ENCODE results near the gene TTLL8.

DNA sequence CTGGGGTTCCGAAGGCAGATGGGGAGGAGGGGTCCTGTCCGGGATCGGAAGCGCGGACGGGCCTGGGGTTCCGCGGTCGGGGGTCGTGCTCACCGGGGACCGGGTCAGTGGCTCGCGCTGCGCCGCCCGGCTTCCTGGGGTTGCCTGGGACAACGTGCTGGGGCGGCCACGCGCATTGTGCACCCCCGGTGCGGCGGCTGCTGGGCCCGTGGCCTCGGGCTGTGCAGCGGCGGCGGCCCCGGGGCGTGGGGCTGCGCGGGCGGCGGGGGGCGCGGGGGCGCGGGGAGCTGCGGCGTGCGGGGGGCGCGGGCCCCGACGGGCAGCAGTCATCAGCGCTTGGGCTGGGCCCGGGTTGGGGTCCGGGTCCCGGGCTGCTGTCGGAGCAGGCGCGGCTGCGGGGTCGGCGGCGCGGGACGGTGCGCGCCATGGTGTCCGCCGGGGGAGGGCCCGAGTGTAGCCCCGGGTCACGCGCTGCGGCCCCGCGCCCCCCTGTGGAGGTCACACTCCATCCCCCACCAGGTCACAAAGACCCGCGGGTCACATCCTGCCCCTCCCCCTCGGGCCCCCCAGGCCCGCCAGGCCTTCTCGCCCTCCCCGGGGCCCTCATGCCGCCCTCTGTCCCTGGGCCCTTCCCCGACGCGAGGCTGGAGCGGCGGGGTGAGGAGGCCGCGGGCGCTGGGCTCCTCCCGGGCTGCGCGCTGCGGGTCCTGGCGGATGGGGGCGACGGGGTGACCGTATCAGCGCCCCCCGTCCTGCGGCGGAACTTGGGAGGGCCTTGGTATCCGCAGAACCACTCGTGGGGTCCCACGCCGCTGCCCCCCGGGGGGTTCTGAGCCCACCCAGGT lies at the start of gene TTLL8:
- TF ChIP-seq, protein P1, sequence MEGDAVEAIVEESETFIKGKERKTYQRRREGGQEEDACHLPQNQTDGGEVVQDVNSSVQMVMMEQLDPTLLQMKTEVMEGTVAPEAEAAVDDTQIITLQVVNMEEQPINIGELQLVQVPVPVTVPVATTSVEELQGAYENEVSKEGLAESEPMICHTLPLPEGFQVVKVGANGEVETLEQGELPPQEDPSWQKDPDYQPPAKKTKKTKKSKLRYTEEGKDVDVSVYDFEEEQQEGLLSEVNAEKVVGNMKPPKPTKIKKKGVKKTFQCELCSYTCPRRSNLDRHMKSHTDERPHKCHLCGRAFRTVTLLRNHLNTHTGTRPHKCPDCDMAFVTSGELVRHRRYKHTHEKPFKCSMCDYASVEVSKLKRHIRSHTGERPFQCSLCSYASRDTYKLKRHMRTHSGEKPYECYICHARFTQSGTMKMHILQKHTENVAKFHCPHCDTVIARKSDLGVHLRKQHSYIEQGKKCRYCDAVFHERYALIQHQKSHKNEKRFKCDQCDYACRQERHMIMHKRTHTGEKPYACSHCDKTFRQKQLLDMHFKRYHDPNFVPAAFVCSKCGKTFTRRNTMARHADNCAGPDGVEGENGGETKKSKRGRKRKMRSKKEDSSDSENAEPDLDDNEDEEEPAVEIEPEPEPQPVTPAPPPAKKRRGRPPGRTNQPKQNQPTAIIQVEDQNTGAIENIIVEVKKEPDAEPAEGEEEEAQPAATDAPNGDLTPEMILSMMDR (IDR thresholded peaks at IDR 0.05) = no peak
- TF ChIP-seq SIN3A (IDR thresholded peaks at IDR 0.05; ENCODE audit: borderline replicate concordance, insufficient read depth, low read depth, low read length) = no peak
- TF ChIP-seq TCF7L2 (IDR thresholded peaks at IDR 0.05; ENCODE audit: low read depth, low read length) = no peak
- TF ChIP-seq, protein P2, sequence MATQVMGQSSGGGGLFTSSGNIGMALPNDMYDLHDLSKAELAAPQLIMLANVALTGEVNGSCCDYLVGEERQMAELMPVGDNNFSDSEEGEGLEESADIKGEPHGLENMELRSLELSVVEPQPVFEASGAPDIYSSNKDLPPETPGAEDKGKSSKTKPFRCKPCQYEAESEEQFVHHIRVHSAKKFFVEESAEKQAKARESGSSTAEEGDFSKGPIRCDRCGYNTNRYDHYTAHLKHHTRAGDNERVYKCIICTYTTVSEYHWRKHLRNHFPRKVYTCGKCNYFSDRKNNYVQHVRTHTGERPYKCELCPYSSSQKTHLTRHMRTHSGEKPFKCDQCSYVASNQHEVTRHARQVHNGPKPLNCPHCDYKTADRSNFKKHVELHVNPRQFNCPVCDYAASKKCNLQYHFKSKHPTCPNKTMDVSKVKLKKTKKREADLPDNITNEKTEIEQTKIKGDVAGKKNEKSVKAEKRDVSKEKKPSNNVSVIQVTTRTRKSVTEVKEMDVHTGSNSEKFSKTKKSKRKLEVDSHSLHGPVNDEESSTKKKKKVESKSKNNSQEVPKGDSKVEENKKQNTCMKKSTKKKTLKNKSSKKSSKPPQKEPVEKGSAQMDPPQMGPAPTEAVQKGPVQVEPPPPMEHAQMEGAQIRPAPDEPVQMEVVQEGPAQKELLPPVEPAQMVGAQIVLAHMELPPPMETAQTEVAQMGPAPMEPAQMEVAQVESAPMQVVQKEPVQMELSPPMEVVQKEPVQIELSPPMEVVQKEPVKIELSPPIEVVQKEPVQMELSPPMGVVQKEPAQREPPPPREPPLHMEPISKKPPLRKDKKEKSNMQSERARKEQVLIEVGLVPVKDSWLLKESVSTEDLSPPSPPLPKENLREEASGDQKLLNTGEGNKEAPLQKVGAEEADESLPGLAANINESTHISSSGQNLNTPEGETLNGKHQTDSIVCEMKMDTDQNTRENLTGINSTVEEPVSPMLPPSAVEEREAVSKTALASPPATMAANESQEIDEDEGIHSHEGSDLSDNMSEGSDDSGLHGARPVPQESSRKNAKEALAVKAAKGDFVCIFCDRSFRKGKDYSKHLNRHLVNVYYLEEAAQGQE (IDR thresholded peaks at IDR 0.05; ENCODE audit: insufficient read depth in 1 of 2, low read depth in 2 of 2, low read length in 1 of 2) = no peak
- TF ChIP-seq POLR2AphosphoS5 (IDR thresholded peaks at IDR 0.05; ENCODE audit: low read depth, low read length) = no peak

All from Panc1 (cell line).